AML-193 (cell line): ENCODE data around the gene SPINK2.

Source experiments
- DNase-seq, 2 experiments: peaks; one replicate each; lab custom pipeline; 2025; lab: John Stamatoyannopoulos, UW

The SPINK2 gene

DNA sequence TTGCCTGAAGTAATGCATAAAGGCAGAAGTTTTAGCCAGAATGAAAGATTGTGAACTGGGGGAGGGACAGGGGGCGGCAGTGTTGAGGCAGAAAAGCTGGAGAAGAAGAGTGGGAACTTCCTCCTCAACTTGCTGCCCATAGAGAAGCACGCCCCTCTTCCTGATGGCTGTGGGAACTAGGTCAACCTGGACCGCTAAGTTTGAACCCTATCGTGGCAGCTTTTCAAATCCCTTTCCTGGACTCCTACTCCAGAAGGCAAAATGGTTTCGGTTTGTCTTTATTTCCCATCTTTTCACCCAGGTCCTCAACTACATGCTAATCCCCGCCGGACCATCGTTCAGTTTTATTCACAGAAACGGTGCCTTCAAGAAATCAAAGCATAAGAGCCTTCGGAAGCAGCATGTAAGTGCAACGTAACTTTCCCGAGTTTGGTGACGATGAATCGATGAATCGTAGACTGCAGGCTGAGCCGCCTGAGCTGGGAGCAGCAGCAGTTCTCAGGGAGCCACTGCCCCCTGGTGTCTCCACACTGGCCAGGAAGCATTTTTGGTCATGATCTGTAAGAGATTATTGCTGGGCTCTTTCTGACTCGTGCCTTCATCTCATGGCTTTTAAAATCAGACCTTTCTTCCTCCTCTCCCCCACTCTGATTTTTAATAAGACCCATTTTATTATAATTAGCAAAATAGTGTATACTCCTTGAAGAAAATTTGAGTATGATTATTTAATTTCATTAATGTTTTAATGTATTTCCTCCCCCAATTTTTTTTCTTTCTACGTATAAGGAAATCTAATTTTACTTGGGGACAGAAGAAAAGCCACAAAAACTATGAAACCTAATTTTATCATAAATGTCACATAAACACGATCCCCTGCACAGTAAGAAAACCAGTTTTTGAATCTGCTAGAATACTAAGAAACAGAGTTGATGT lies 21.4 kb downstream of the SPINK2 start:
- DNase-seq, result peak; percentile 75

DNA sequence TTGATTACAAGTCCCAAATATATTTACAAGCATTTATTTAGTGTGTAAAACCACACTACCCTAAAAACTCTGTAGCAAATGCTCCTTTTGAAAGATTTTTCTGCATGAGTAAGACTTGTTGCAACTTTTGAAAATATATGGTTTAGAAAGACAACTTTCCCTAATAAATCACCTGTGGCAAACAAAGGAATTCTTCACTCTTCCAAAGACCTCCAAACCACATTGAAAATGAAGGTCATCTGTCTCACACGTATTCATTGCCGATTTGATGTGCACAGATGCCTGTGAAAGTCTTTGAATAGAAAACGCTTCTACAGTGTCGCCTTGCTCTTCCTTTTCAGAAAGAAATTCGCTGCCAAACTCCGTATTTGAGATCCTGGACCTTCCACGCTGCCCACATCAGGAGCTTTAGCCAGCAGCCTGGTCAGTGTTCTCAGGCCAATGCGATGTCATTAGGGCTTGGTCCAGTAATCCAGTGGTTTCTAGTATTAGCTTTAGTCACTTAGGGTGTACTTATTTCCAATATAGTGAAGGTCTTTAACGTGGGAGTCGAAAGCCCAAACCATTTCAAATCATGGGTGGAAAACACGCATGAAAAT lies 22.2 kb downstream of the SPINK2 start:
- no peak for DNase-seq

DNA sequence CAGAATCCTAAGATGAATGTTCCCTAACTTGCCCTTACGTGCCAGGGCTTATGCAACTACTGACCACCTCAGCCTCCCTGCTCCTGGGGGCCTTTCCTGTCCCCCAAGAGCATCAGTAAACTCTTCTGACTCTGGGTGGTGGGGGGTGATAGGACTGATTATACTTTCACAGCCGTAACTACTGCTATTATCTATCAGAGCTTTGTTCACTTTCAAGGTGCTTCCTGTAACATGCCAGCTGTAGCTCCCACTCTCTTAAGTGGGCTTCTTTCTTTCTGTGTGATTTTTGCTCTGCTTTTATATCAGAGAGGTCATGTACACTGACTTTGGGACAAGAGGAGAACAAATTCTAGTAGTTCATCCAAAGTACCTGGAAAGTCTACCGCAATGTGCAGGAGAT lies 25.3 kb downstream of the SPINK2 start:
- DNase-seq, result no peak

DNA sequence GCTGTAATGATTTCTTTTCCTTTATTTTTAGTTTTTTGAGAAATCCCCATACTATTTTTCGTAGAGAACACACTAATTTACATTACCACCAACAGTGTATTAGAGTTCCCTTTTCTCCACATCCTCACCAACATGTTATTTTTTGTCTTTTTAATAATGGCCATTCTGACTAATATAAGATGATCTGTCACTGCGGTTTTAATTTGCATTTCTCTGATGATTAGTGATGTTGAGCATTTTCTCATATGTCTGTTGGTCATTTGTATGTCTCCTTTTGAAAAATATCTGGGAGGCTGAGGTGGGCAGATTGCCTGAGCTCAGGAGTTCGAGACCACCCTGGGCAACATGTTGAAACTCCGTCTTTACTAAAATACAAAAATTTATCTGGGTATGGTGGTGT lies 30.2 kb downstream of the SPINK2 start:
- DNase-seq, result no peak

DNA sequence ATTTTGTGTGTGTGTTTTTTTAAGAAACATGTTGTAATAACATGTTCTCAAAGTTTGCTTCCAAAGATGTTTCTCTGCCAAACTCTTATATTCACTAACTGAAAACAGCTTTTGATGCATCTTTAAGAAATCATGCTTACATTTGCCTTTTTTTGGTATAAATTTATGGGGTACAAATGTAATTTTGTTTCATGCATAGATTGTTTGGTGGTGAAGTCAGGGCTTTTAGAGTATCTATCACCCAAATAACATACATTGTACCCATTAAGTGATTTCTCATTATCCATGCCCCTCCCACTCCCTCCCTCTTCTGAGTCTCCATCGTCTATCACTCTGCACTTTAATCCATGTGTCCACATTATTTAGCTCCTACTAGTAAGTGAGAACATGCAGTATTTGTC lies 30.8 kb downstream of the SPINK2 start:
- no peak for DNase-seq

DNA sequence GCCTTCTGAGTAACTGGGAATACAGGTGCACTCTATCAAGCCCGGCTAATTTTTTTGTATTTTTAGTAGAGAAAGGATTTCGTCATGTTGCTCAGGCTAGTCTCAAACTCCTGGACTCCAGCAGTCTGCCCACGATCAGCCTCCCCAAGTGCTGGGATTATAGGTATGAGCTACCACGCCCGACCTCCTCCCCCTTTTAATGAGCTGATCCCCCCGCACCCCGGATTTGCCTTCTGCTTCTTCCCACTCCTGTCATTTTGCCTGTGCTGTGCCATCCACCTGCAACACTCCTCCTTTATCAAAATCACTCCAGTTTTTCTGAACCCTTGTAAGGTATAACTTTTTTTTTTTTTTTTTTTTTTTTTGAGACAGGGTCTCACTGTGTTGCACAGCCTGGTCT lies 33.4 kb downstream of the SPINK2 start:
- DNase-seq, result no peak

DNA sequence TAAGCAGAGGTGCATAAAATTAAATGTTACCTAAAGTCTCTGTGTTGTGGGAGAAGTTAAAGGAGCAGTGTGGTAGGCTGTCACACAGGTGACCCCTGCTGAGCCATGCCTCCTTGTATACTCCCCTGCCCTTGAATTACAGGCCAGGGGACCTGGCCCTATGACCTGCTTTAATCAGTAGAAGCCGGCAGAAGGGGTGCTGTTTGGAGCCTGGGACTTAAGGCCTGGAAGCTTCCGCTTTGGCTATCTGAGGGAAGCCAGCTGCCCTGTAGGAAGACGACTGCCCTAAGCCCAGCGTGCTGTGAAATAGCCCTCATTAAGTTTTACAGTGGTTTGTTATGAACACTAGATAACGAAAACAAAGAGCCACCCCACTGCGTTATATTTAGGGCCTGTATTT lies 34.1 kb downstream of the SPINK2 start:
- no peak for DNase-seq

DNA sequence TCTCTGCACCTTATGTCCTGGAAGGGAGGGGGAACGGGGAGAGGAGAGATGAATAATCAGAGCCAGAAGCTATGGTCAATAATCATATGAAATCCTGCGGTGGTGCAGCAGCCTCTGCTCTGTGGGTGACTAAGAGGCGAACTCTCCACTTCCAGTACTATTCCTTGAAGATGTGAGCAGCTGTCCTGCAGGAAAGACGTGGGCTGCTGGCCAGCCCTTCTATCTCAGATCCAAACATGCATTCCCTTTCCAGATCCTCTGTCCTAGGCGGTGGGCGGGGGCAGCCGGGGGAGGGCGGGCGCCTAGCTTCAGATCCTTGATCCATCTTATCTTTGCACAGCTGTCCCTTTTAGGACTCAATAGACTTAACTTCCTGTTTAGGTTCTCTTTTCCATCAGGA lies 34.5 kb downstream of the SPINK2 start:
- no peak for DNase-seq

DNA sequence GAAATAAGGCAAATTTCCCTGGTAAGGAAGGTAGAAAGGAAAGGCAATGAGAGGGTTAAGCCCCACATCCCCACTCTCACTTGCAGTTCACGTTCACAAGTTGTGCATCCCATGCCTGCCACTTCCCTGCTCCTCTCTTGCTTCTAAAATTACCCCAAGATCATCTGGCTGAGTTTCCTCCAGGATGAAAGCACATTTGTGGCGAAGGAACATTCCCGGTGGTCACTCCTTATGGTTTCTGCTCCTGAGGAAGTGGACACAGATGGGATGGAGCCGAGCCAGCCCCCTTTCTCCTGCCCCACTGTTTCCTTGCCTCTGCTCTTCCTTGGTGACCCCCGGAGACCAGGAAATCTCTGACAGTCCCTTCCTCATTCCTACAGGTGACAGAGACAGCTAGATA lies 37.5 kb downstream of the SPINK2 start:
- DNase-seq, result no peak

DNA sequence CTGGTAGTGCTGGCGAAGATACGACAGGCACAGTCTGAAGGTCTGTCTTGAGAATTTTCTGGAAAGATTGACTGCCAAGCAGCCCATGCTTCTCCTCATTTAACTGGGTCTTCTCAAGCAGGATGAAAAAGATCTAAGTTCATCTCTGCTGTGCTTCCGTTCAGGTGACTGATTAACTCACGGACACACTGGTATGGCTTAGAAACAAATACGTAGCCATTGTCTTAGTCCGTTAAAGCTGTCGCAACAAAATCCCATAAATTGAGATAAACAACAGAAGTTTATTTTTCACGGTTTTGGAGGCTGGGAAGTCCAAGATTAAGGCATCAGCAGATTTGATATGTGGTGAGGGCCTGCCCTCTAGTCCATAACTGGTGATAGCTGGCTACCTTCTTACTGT lies 39.5 kb downstream of the SPINK2 start:
- no peak for DNase-seq

DNA sequence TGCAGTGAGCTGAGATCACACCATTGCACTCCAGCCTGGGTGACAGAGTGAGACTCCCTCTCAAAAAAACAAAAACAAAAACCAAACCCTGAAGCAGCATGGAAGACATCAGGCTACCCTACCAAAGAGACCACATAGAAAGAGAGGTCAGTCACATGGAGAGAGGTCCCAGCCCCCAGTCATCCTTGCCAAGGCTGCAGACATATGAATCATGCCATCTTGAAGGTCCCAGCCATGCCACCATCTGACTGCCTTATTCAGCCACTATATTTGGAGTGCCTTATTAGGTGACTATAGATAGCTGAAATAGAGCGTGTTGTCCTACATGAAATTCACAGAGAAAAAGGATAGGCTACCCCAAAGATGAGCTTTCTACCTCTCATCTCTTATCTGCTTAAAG lies 48.2 kb downstream of the SPINK2 start:
- DNase-seq, result no peak

DNA sequence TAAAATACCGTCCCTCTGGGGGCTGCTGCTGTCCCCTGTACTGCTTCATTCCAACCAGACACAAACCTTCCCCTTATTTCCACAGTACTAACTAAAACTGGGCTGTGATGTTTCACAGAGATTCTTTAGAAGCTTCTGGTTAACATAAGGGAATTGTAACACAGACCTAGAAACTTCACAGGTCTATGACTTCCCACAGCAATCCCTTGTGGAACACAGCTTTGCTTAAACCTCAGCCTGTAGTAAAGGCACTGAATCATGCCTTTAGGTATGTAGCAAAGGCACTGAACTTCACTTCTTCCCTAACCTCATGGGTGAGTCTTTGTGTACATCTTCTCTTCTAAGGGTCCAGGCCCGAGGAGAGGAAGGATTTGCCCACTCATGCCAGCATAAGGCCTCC lies 49.4 kb downstream of the SPINK2 start:
- DNase-seq, result no peak

DNA sequence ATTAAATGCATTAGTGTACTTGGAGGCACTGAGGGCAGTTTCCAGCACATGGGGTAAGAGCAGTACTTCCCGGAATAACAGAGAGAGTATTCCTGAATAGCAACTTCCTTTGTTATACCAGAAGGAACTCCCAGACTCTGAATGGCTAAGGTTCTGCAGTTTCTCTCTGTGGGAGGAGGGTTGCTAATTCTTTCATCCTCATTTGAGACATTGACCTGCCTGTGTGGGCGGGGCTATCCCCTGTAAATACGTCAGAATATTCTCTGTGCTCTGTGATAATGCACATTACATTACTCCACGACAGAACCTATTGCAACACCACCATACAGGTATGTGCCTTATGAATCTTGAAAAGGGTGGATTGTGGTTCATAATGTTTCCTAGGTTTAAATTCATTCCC lies 52.7 kb downstream of the SPINK2 start:
- DNase-seq, result no peak

DNA sequence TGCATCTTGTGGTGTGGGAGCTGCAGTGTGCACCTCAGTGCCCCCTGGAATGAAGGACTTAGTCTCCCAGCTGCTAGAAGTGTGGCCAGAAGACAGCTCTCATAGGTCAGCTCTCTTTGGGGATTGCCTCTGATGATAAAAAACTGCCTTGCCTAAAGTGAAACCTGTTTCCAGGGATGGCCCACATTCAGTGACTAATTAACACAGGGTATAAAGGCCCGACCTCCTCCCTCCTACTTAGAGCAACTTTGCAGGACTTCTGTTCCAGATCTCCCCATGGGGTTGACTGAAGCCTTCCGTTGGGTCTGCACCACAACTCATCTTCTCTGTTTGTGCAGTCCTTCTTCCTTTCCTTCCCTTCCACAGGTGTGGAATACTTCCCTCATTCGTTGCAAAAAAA lies 53.2 kb downstream of the SPINK2 start:
- DNase-seq, result no peak

DNA sequence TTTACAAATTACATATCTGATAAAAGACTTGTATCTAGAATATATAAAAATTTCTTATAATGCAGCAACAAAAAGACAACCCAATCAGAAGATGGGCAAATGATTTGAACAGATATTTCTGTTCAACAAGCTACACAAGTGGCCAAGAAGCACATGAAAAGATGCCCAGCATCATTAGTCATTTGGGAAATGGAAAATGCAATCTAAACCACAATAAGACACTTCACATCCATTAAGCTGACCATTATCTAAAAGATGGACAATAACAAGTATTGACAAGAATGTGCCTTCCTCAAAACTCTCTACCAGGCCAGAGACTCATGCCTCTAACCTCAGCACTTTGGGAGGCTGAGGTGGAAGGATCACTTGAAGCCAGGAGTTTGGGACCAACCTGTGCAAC lies 53.9 kb downstream of the SPINK2 start:
- no peak for DNase-seq

DNA sequence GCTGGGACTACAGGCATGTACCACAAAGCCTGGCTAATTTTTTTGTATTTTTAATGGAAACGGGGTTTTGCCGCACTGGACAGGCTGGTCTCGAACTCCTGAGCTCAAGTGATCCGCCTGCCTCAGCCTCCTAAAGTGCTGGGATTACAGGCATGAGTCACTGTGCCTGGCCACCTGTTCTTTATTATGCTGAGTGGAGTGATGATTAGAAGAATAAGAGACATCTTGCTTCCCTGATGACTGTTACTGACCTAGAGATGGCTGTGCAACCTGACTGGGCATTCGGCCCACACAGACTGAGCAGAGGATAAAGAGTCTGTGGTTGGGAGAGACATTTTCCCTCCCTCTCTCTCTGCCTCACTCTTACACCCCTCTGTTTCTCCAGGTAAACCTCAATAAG lies 56.7 kb downstream of the SPINK2 start:
- no peak for DNase-seq

DNA sequence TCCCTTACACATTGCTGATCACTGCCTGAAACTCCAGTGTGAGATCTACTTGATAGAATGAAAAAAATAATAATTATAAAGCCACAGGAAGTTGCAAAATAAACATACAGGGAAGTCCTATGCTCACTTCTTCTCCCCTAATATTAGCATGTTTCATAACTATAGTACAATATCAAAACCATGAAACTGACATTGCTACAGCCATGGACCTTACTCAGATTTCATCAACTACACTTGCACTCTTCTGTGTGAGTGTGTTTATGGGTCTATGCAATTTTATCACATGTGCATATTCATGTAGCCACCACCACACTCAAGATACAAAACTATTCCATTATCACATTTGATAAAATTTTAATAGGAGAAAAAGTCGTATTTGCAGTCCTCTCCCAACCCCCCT lies 57.3 kb downstream of the SPINK2 start:
- DNase-seq, result peak; percentile 36 to 40

DNA sequence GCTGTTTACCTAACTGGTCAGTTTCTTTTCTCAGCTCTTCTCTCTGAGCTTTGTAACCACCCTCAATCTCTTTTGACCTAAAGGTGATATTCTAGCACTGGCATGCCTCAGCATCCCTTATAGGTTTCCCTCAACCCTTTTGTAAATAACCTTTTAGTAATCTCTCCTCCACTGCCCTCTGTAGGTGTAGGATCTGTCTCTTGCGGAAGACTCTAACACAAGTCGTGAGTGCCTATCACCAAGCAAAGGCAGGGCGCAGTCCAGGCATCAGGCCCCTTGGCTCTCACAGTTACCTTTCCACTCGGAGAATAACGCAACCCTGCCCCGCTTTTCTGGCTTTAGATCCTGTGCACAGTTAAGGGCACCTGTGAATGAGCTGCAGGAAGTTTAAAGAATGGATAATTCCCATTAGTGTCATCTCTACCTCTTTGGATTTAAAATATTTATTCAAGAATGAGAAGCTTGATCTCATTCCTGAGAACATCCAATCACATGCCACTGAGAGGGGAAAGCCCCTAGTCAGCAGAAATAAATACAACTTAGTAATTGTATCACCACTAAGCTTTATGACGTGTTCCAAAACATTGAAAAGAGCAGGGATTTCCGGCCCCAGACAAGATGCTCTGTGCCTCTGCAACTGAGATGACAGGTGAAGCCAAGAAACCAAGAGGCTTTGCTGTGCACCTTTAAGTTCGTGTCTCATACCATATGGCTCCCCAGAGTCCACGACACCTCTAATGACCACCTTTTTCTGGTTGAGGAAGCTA lies 58.8 kb downstream of the SPINK2 start:
- DNase-seq, result no peak

DNA sequence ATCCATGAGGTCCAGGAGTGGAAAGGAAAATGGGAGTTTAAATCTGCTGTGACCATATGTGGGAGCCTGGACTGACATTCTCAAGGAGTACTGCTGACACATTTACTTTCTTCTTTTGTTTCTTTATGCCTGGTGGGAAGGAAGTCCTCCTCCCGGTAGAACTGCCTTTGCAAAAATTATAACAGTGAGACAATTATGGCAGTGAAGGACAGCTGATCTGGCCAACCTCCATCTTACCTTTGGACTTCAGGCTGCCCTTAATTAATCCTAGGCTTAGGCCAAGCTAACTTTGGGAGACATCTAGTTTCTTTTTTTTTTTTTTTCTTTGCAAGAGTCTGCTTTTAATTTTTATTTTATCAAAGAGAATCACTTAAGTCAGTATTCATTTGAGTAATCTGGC lies 61.3 kb downstream of the SPINK2 start:
- DNase-seq, result no peak
